Caki2 (cell line): Measurements from ENCODE around the gene CAB39L. TPM values are rescaled to one million over a fixed set of nuclear protein-coding genes. Genes with fewer than 3 reads are reported as not detected.

ENCODE experiments used
- DNase-seq: peaks from one replicate; pipeline ENCODE4 v3.0.0-alpha.2; 2015; ENCODE audit warnings: low read depth
- in situ Hi-C: cut with HindIII; loops from 2 replicates; pipeline ENCODE4 v1.10.0; 2016; ENCODE audit warnings: low sequenced_read_pairs, low pct_unique_long_range_greater_than_20kb, mixed read lengths
- total RNA-seq: library from RNA; depleted of rRNA; stranded (reverse); fragments of >200 nt; shearing (Covaris generic); gene quantifications from 2 replicates; pipeline ENCODE4 v1.2.3, GENCODE V29; 2014; ENCODE audit warnings: low replicate concordance

The CAB39L gene
- total RNA-seq, 1 experiment from 2014 or later = 11.9 TPM

GRCh38 chr13:49368688-49369087 is 75.2 kb downstream of the CAB39L start:
- DNase-seq = no peak
- in situ Hi-C loops = no loop called here

- DNase-seq = no peak
Measured at GRCh38 chr13:49367640-49368422, 76.0 kb downstream of the CAB39L start.

GRCh38 chr13:49366841-49367240 is 77.0 kb downstream of the CAB39L start:
- no peak for DNase-seq
- in situ Hi-C loops = no loop called here

More at GRCh38 chr13:49367640-49368422, 76.0 kb downstream of the CAB39L start:
- in situ Hi-C loops = no loop called here

DNA sequence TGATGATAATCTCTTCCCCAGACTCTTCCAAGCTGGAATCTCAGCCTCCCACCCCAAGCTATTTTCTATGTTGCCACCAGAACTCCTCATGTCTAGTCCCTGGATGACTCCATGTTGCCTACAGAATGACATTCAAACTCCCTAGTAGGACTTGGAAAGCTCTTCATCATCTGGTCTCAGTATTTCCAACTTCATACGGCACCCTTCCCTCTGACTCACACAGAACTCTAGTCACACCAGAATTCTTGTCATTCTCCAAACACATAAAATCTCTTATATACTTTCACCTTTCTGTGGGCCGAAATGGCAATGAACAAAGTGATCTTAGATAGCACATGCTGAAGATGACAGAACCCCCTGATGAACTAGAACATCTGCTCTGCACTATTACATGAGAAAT is 86.2 kb downstream of the CAB39L start:
- no peak for DNase-seq
- in situ Hi-C loops = no loop called here

DNA sequence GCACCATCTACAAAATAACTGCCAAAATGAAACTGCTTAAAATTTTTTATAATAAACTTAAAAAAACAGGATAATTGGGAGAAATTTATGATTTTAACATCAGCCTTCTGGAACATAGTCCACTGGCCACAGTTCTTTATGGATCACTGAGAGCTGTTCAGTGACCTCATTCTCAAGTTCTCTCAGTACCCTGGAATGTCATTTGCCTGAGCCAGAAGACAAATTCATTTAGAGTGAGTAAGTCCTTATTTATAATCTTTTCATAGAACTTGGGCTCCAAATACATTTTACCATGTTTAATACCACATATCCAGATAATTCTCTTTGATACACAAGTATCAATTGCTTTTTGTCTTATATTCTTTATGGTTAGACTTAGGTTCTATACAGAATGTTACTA is 87.6 kb downstream of the CAB39L start:
- no peak for DNase-seq
- in situ Hi-C loops = no loop called here

DNA sequence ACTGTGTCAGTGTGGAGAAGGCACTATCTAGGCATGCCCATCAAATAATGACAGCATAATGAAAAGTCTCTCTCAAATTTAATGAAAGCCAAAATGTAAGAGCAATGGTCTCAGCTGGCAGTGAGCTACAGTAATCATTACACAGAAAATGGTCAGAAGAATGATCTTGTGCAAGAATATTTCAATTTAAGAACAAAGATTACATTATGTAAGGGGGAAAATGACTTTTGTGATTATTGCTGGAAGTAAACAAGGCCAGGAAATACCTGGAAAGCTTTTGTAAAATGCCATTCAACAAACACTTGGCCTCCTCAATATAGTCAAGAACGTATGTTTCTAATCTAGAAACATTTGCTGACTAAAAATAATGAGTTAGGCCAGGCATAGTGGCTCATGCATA is 89.1 kb downstream of the CAB39L start:
- in situ Hi-C loops = no loop called here
- no peak for DNase-seq

DNA sequence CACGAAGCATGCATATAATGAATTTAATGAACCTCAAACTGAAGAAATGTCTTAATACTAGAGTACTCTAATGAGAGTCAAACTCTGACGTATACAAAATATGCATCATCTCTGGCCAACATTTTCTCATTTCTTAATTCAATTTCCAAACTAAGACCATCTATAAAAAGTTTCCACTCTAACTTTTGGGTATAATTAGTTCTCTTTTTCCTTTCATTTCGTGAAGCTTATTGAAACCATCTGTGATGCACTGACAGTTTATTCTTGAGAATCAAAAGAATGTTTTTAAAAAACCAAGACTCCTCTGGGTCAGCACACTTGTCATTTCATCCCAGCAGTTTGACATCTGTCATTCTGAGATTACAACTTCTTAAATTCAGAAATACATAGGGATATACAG is 90.0 kb downstream of the CAB39L start:
- in situ Hi-C loops = no loop called here
- DNase-seq = no peak

- in situ Hi-C loops = no loop called here
- DNase-seq = no peak
Measured at GRCh38 chr13:49351871-49352270, 92.0 kb downstream of the CAB39L start.

GRCh38 chr13:49348751-49349150 is 95.1 kb downstream of the CAB39L start:
- DNase-seq = no peak
- in situ Hi-C loops = no loop called here

DNA sequence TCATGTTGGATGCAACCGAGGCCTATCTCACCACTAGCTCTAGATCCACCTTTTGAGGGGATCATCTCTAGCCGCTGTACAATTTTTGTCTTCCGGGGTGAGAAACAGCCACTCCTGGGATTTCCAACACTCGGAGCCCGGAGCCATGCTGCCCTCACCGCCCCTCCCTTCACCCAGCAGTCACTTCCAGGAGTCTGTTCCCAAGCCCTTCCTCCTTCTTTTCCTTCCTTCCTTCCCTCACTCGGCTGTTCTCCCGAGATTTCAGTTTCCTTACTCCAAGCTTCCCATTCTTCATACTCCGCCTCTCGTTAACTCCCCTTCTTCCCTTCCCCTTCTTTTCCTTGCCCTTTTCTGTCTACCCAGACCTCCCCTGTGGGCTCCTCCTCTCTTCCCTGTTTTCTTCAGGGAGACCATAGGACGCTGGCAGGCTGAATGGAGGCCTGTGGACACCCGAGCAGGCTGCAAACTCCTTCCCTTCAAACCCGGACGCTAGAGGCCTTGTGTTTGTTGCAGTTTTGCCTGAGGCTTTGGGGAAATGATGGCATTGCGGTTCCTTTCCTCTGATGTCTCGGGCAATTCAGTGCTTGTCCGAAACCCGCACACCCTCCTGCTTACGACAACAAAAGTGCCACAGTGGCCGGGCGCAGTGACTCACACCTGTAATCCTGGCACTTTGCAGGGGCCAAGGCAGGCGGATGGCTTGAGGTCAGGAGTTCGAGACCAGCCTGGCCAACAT is 96.0 kb downstream of the CAB39L start:
- no peak for DNase-seq
- in situ Hi-C loops = no loop called here

GRCh38 chr13:49346460-49346859 is 97.4 kb downstream of the CAB39L start:
- DNase-seq = no peak
- in situ Hi-C loops = no loop called here

DNA sequence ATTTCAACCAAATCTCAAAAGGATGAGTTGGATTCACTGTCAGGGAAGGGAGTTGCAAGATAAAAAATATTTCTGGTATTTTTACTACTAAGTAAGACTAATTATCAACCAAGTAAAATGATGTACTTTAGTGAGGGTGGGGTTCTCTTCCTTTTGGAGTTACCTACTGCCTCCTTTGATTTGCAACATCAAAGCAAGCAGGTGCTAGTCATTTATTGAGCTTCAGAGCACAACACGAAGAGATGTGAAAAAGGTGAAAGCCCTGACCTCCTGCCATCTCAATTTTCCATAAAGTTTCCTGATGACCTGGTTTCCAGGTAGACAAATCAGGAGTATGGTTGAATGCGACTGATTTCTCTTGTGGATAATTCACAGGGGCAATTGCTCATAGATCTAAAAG is 100.1 kb downstream of the CAB39L start:
- in situ Hi-C loops = no loop called here

GRCh38 chr13:49343255-49343654 is 100.6 kb downstream of the CAB39L start:
- in situ Hi-C loops = no loop called here
- DNase-seq = no peak

More for the DNA sequence above, 100.1 kb downstream of the CAB39L start:
- no peak for DNase-seq

DNA sequence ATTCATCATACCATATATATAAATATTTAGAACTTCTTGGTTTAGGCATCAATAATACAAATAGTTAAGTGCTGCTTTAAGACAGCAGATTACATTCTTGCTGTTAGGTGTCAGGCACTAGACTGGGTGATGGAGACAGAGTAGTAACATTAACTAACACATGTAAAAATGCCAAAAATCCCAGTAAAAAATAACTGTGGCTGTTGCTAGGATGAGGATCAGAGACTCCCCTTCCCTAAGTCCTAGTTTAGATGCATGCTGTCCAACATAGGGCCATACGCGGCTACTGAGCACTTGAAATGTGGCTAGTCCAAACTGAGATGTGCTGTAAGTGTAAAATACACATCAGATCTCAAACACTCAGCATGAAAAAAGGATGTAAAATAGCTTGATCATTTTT is 101.4 kb downstream of the CAB39L start:
- no peak for DNase-seq
- in situ Hi-C loops = no loop called here

DNA sequence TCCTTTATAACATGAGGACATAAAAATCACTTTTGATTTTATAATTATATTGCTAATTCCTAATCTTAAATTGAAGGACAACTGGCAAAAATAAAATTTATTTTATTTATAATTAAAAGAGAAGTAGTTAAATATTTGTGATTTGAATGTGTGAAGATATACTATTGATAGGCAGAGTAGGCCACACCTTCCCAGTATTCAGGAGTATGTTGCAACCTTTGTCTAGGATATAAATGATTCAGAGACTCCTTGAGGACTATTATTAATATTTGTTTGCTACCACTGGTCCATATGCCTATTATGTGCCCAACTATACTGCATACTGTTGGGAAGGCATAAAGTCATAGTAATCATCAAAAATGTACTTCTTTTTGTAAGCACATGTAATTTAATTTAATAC is 101.9 kb downstream of the CAB39L start:
- DNase-seq = no peak
- in situ Hi-C loops = no loop called here

DNA sequence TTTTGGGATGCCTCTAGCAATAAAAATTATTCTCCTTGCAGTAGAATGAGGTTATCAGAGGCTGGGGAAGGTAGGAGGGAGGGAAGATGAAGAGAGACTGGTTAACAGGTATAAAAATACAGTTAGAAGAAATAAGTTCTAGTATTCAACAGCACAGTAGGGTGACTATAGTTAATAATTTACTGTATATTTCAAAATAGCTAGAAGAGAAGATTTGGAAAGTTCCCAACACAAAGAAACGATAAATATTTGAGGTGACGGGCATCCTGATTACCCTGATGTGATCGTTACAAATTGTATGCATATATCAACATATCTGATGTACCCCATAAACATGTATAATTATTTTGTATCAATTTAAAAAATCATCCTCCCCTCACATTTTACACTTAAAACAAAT is 102.3 kb downstream of the CAB39L start:
- no peak for DNase-seq
- in situ Hi-C loops = no loop called here

GRCh38 chr13:49340161-49340560 is 103.7 kb downstream of the CAB39L start:
- DNase-seq = no peak
- in situ Hi-C loops = no loop called here

DNA sequence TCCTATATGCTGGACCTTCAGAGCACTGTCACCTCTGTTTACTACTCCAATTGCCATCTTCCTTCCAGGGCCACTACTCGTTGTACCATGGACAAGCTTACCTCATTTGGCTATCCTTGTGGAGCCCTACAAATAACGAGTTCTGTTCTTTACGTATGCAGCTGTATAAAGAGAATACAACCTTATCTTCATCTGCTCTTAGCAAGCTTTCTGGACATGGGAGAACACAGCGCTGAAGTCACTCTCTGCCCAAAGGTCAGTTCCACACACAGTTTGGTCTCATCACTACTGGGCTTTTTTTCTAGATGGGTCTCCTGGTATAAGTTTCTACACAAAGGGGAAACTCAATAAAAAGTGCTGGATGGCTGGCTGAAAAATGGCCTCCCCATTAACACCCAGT is 107.2 kb downstream of the CAB39L start:
- no peak for DNase-seq
- in situ Hi-C loops = no loop called here

GRCh38 chr13:49330546-49330864 is 113.4 kb downstream of the CAB39L start:
- no peak for DNase-seq
- in situ Hi-C loops = no loop called here
